Right renal pelvis (tissue), 4 donors: ENCODE data around the gene NXPH1. TPM values are rescaled to one million over a fixed set of nuclear protein-coding genes. Genes with fewer than 3 reads are reported as not detected.

Experiments
- DNase-seq, 4 donors: peaks; one replicate each; pipeline ENCODE4 v3.0.0-alpha.2; 2013; ENCODE audit warnings: low read depth in 4 of 4, low spot score in 3 of 4, missing footprints in 1 of 4
- polyA plus RNA-seq, 4 donors: library from polyadenylated mRNA; unstranded; fragments of 120-200 nt; gene quantifications; one replicate each; pipeline ENCODE4 v1.2.1, GENCODE V29; 2013; ENCODE audit not compliant: insufficient read length in 4 of 4

The NXPH1 gene
- polyA plus RNA-seq: under 1 TPM in 2 of 4 donors, not detected in 2; 0.23 to 0.37 TPM

GRCh38 chr7:8433477-8434289, at the start of gene NXPH1:
Gene NXPH1, plus strand, starts transcription at chr7:8433609.
- DNase-seq: no peak

DNA sequence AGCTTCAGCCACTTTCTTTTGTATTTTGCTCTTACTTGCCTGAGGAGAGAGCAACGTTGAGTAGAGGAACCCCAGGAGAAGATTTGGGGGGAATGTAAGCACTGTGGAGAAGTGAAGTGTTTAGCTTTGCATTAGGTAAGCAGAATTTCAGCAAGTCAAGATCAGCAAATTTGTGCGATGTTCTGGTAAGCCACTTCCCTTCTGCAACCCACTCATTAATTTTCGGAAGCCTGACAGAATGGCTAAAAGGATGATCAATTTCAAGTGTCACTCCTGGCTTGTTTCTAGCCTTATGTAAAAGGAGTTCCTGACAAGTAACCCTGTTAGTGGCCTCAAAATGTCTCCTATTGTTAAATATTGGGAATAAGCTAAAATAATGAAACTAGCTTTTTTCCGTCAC, 48.5 kb upstream of the NXPH1 start:
- DNase-seq: no peak

DNA sequence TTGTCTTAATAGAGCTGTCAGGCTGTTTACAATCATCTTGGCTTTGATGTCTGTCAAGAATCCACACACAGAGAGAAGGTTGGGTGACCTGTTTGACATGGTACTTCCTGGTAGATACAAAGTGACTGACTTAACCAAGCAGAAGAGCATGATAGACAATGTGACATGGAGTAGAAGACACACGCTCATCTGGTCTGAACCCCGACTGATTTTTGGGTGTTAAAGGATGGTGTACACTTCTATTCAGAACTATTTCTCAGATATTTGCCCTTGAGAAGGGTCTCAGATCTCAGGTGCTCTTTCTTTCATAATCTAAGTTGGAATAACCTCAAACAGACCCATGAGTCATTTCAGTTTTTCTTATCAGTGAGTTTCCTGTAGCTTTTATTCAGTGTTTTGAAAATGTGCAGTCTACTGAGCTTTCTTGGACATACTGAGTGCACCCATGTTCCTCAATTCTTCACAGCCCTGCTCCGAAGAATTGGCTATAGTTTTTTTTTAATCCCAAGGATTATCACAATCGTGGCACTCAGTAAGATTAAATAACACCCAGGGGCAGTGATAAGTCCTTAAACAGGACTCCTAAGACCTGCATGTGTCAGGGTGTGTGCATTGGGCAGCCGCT, 46.4 kb upstream of the NXPH1 start:
- no peak for DNase-seq

- DNase-seq: no peak
These were observed 45.7 kb upstream of the NXPH1 start for GRCh38 chr7:8387551-8388256.

DNA sequence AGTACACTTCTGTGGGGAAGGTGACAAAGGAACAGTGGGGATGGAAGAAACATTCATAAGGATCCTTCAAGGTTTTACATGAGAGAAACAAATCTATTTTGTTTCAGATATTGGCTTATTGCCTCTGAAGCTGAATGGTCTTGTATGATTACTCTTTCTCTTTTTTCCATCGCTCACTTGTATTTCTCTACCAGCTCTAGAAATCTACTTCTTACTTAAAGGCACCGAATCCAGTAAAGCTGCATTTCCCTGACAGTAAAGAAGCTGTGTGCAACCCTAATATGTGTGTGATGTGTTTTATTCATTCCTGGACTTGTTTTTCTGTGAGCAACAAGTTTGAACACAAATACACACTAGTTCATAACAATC, 45.2 kb upstream of the NXPH1 start:
- no peak for DNase-seq

- peak in 2 of 4 donors; percentile 11 to 18 for DNase-seq
These were observed 43.7 kb upstream of the NXPH1 start for GRCh38 chr7:8389593-8390261.

- DNase-seq: no peak
These were observed 43.2 kb upstream of the NXPH1 start for GRCh38 chr7:8390262-8390626.

DNA sequence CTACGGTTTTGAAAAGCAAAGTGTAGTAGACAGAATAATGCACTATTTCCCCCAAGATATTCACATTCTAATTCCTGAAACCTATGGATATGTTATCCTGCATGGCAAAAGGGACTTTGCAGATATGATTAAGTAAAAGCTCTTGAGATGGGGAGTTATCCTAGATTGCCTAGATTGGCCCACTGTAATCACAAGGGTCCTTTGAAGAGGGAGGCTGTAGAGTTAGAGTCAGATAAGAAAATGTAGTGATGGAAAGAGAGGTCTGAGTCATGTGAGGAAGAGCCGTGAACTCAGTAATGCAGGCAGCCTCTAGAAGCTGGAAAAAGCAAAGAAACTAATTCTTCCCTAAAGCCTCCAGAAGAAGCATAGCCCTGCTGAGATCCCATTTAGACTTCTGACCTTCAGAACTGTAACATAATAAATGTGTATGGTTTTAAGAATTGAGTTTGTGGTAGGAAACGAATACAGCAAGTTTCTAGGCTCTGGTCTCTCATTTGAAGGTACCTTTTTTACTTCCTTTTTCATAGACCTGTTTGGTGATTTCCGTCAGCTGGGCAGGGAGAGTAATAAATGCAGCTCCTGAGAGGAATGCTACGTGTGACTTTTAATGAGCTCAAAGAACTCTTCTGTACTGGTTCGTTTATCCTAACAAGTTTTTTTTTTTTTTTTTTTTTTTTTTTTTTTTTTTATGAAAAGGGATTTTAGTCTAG, 41.9 kb upstream of the NXPH1 start:
- no peak for DNase-seq

- no peak for DNase-seq
These were observed 37.1 kb upstream of the NXPH1 start for GRCh38 chr7:8396294-8396693.

DNA sequence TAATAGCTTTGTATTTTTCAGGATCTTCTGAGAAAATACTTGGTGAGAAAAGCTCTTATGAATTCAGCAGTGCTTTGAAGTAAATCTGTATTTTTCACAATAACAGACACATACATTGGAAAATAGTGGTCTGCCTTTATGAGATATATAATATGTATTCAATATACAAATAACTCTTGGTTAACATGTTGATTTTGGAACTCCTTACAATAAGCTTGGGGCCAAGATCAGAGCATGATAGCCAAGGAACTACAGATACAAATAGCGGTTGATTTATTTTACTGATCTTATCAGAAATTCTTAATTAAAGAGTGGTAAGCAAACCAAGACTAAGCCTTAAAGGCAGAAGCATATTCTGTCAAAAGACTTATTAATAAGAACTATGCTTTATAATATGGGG, 24.5 kb upstream of the NXPH1 start:
- no peak for DNase-seq

DNA sequence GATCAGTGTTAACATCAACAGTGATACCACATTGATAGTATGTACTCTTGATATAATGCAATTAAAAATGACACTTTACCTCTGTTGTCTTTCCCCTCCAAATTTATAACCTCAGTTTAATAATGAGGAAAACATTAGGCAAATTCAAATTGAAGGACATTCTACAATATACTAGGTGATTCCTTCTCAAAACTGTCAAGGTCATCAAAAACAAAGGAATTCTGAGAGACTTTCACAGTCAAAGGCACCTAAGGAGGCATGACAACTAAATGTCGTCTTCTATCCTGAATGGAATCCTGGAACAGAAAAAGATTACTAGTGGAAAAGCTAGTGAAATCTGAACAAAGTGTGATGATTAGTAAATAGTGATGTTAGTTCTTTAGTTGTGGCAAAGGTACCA, 22.3 kb upstream of the NXPH1 start:
- DNase-seq: no peak

- DNase-seq: no peak
These were observed 19.8 kb upstream of the NXPH1 start for GRCh38 chr7:8413600-8413999.

DNA sequence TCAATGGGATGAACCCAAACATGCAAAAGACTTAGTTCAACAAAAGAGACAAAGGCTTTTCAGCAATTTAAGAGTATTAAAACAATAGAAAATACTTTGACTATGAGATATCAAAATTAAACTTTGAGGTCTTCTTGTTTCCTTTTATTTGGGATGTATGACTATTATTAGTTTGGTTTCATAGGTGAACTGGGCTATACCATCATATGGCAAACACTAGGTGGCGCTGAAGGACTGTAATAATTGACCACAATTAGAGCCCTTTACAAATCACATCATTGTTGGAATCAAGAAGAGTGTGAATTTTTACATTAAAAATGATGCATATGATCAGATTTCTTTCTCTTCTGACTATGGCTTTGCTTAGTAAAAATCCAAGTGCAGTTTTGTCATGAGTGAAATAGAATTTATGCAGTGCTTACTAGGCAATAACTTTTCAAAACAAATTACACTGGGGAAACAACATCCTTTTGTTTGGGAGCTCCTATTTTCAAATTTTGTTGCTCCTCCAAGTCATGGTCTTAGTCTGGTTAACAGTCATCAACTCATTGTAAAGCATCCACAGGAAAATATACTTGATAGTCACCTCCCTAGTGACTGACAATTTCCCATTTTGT, 14.7 kb upstream of the NXPH1 start:
- DNase-seq: peak in 2 of 4 donors; percentile 36 to 59

- DNase-seq: no peak
These were observed 11.2 kb upstream of the NXPH1 start for GRCh38 chr7:8422177-8422576.

DNA sequence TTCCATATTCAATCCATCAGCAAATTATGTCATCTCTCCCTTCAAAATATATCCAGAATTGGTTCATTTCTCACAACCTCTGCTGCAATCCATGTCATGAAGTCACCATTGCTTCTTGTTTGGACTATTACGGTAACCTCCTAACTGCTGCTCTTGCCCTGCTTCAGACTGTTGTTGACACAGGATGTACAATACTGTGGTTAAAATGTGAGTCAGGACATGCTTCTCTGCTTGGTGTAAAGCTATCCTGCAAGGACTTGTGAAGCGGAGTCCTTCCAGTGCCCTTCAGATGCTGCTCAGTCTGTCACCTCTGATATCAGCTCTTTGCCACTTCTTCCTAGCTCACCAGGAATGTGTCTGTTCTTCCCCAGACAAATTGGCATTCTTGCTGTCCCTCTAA, 10.4 kb upstream of the NXPH1 start:
- no peak for DNase-seq

- DNase-seq: no peak
These were observed 8.2 kb upstream of the NXPH1 start for GRCh38 chr7:8425223-8425622.

DNA sequence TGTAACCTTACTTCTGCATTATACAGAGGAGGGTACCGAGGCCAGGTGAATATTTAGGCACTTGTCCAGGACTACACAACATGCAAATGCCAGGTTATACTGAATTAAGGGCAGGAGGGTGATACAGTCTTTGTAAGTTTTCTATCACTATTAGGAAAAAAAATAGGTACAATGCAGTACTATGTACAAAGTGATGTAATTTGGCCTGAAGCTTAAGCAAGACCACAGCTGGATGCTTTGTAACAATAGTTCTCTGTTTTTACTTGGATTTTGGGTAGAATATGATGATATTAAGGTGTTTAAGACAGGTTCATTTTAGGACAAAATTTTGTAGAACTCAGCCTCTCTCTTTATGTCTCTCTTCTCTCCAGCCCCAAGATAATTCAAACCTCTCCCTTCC, 2.8 kb upstream of the NXPH1 start:
- no peak for DNase-seq

DNA sequence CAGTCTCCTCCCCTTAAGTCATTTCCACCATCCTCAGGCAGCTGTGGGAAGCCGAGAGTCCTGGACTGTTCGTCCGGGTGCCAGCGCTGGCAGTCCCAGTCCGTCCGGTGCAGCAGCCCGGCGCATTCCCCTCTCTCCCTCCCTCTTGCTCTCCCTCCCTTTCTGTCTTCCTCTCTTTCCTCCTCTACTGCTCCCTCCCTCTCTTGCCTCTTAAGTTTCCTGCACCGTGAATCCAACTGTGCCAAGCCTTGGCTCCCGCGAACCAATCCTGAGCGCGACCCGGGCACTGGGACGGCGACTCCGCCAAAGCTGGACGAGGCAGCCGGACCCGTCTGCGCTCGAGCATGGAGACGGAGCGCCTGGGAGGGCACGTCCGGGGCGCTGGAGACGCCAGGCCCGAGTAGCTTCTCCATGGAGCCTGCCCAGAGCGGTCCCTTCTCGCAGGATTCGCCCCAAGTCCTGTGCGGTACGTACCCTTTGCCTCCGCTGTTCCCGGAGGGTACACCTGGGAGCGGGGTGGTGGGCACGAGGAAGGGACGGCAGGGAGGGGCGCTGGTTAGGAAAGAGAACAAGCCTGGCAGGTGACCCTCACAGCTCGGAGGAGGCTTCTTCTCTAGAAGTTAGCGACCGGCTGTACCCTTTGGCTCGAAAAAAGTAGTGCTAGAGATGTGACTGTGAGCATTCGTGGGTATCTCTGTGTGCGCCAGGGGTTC, 1.0 kb downstream of the NXPH1 start:
- no peak for DNase-seq

DNA sequence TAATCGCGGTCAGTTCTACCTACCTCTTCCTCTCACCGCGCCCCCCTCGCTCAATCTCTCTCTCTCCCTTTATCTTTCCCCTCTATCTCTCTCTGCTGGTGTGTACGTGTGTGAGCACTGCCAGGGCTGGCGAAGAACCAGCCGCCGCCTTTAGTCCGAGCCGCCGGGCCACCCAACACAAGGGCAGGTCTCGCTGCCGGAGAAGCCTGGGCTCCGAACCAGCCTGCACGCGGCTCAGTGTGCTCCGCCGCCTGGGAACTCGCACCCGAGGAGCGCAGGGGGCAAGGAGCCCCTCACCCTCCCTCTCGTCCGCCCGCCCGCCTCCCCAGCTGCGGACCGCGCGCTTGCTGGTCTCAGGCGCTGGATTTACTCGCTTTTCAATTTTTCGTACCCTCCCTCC, 1.7 kb downstream of the NXPH1 start:
- DNase-seq: no peak
